Spleen (tissue), 11 donors: Measurements from ENCODE around the gene ARPIN. TPM values are rescaled to one million over a fixed set of nuclear protein-coding genes. Genes with fewer than 3 reads are reported as not detected.

Experiments used
- DNase-seq: peaks from one replicate; pipeline ENCODE4 v3.0.0-alpha.2; 2020
- H3K27ac ChIP-seq, 8 donors: fragments of 200-600 bp; sonication (generic) in 7 of 8; 1 replicate in 4 of 8; 2 replicates in 4 of 8; pipeline versions ENCODE4 v1.5.0 to v1.8.0; 2016 to 2021; ENCODE audit warnings: inconsistent platforms in 4 of 8, mild to moderate bottlenecking in 4 of 8, moderate library complexity in 1 of 8
- H3K27me3 ChIP-seq, 7 donors: fragments of 200-600 bp; sonication (generic) in 6 of 7; replicated peaks in 1 of 7; 1 replicate in 4 of 7; 2 replicates in 3 of 7; pipeline versions ENCODE4 v1.5.0 to v1.8.0; 2016 to 2021; ENCODE audit warnings: inconsistent platforms in 3 of 7, mild to moderate bottlenecking in 1 of 7
- H3K36me3 ChIP-seq, 6 donors: fragments of 200-600 bp; sonication (generic) in 5 of 6; 1 replicate in 4 of 6; 2 replicates in 2 of 6; pipeline versions ENCODE4 v1.5.0 to v1.8.0; 2016 to 2021; ENCODE audit warnings: inconsistent platforms in 2 of 6
- H3K4me1 ChIP-seq, 6 donors: fragments of 200-600 bp; sonication (generic) in 5 of 6; 1 replicate in 3 of 6; 2 replicates in 3 of 6; pipeline versions ENCODE4 v1.5.0 to v1.8.0; 2016 to 2021; ENCODE audit warnings: inconsistent platforms in 3 of 6
- H3K4me3 ChIP-seq, 8 donors: fragments of 200-600 bp; sonication (generic) in 7 of 8; 1 replicate in 4 of 8; 2 replicates in 4 of 8; pipeline versions ENCODE4 v1.5.0 to v1.8.0; 2016 to 2021; ENCODE audit warnings: inconsistent platforms in 4 of 8, mild to moderate bottlenecking in 4 of 8, moderate library complexity in 2 of 8
- H3K9me3 ChIP-seq, 8 donors: fragments of 200-600 bp; sonication (generic) in 7 of 8; 1 replicate in 4 of 8; 2 replicates in 4 of 8; pipeline versions ENCODE4 v1.5.0 to v1.8.0; 2016 to 2021; ENCODE audit warnings: inconsistent platforms in 4 of 8
- POLR2A ChIP-seq, 3 donors: fragments of 450-650 bp; IDR thresholded peaks; one replicate each; pipeline ENCODE4 v1.5.1; 2017; ENCODE audit warnings: antibody characterized with exemption in 3 of 3, mild to moderate bottlenecking in 1 of 3
- POLR2AphosphoS5 ChIP-seq, 3 donors: sonication (generic); formaldehyde crosslinking; IDR thresholded peaks; one replicate each; pipeline ENCODE4 v1.5.1; 2017; ENCODE audit warnings: antibody characterized with exemption in 3 of 3
- WGBS, 5 donors: extraction: QIAGEN DNeasy Blood & Tissue Kit in 3 of 5; methylation state at CpG; one replicate each; pipeline versions ENCODE4 v1.1.5 to v1.1.7; 2013 to 2018; 5-methylcytosine and 5-hydroxymethylcytosine counted together
- intact Hi-C: fragments of 100-400 bp; cut with DNase I; formaldehyde crosslinking; loops from one replicate; pipeline ENCODE4 v1.15.0; 2023; ENCODE audit warnings: low total_unique reads
- polyA plus RNA-seq, 3 donors: library from polyadenylated mRNA; stranded (reverse); fragments of 200-250 nt; gene quantifications; one replicate each; pipeline ENCODE4 v1.2.1, GENCODE V29; 2013
- total RNA-seq, 7 donors: library from RNA; depleted of rRNA in 3 of 7; stranded (reverse); fragments of >200 nt in 3 of 7; fragmentation: NEBNext Ultra II Directional in 4 of 7; extraction: Animal tissue kit (Norgen Biotek cat#: 25700) in 4 of 7; gene quantifications; one replicate each; pipeline versions ENCODE4 v1.1.0 to v1.2.1, GENCODE V29; 2016 to 2021
- TF ChIP-seq, protein P1 (sequence below), 11 experiments: fragments of 200-600 bp in 7 of 11; fragments of 450-650 bp in 4 of 11; sonication (generic) in 4 of 11; IDR thresholded peaks in 8 of 11; conservative IDR thresholded peaks in 3 of 11; 1 replicate in 7 of 11; 2 replicates in 4 of 11; pipeline versions ENCODE4 v1.4.0 to v1.8.0; 2016 to 2021; ENCODE audit warnings: antibody characterized with exemption in 11 of 11, inconsistent platforms in 4 of 11, mild to moderate bottlenecking in 1 of 11
- donor health status: healthy with polysubstance abuse.
- donor health status: DM: no; HTN: no; CAD: no; lungs with moderate emphysema.
- donor health status: DM: no; HTN: no; CAD: no.
- donor health status: Bipolar disorder and iron deficiency.
- donor health status: healthy.
- donor health status: DM: no; HTN: no; CAD: no.
- donor health status: DM: yes; HTN: yes; CAD: no.

ARPIN gene
- total and polyA plus RNA-seq, 10 donors = 2.7 to 23.1 (median 12.0) TPM

DNA sequence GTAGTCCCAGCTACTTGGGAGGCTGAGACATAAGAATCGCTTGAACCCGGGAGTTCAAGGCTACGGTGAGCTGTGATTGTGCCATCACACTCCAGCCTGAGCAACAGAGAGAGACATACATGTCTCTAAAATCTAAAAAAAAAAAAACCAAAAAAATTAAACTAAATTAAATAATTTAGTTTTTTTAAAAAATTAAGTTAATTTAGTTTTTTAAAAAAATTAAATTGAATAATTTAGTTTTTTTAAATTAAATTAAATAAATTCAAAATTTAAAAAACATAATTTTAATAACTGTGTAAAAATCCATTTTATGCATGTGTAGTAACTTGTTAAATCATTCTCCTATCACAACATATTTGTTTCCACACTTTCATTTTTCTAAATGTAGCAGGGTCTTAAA is 20.1 kb upstream of the ARPIN start:
- Histone ChIP-seq H3K4me3 (no peak overlapping the region), H3K27me3 (no peaks in the 10 kb centered on the region), H3K4me1 (peaks cover 0 to 16% (median 0%) of the 10 kb centered on the region in 6 donors), H3K36me3 (no peaks in the 10 kb centered on the region), H3K27ac (no peak overlapping the region), H3K9me3 (no peaks in the 10 kb centered on the region)
- no peak for DNase-seq
- intact Hi-C loops = no loop called here
- 96 to 98% (median 97%) methylated on average over 3 of the region's 3 CpGs for WGBS, 5 donors
- TF ChIP-seq, protein P1, sequence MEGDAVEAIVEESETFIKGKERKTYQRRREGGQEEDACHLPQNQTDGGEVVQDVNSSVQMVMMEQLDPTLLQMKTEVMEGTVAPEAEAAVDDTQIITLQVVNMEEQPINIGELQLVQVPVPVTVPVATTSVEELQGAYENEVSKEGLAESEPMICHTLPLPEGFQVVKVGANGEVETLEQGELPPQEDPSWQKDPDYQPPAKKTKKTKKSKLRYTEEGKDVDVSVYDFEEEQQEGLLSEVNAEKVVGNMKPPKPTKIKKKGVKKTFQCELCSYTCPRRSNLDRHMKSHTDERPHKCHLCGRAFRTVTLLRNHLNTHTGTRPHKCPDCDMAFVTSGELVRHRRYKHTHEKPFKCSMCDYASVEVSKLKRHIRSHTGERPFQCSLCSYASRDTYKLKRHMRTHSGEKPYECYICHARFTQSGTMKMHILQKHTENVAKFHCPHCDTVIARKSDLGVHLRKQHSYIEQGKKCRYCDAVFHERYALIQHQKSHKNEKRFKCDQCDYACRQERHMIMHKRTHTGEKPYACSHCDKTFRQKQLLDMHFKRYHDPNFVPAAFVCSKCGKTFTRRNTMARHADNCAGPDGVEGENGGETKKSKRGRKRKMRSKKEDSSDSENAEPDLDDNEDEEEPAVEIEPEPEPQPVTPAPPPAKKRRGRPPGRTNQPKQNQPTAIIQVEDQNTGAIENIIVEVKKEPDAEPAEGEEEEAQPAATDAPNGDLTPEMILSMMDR (IDR thresholded peaks at IDR 0.05 in 8 of 11, conservative IDR thresholded peaks at IDR 0.05 in 3 of 11) = no peak
- TF ChIP-seq POLR2A (IDR thresholded peaks at IDR 0.05) (no peak), POLR2AphosphoS5 (IDR thresholded peaks at IDR 0.05) (no peak)

DNA sequence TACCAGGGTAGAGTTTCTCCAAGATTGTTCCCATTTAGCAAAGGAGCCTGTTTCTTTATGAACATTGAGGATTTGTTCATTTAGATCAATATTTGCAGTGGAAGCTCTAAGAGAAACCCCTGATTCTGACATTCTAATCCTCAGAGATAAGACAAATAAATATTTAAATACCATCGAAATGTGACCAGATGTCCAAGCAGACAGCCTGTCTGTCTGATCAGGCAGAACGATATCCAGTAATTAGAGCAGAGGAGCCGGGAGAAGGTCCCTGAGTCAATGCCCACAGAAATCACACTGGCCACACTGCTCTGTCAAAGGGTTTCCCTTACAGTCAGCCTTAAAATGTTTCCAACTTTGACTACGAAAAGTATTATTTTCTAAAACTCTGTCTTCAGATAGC is 15.7 kb upstream of the ARPIN start:
- no peaks in the 10 kb centered on the region for H3K9me3 ChIP-seq
- intact Hi-C loops = no loop called here
- H3K27me3 ChIP-seq = no peaks in the 10 kb centered on the region
- DNase-seq = no peak
- H3K27ac ChIP-seq = no peak overlapping the region
- H3K4me3 ChIP-seq = no peak overlapping the region
- TF ChIP-seq POLR2AphosphoS5 (IDR thresholded peaks at IDR 0.05) (no peak), POLR2A (IDR thresholded peaks at IDR 0.05) (no peak)
- TF ChIP-seq, protein P1 (IDR thresholded peaks at IDR 0.05 in 8 of 11, conservative IDR thresholded peaks at IDR 0.05 in 3 of 11) = no peak
- WGBS, 5 donors = 86 to 97% (median 88%) methylated on average over 4 of the region's 4 CpGs
- no peaks in the 10 kb centered on the region for H3K4me1 ChIP-seq
- no peaks in the 10 kb centered on the region for H3K36me3 ChIP-seq

DNA sequence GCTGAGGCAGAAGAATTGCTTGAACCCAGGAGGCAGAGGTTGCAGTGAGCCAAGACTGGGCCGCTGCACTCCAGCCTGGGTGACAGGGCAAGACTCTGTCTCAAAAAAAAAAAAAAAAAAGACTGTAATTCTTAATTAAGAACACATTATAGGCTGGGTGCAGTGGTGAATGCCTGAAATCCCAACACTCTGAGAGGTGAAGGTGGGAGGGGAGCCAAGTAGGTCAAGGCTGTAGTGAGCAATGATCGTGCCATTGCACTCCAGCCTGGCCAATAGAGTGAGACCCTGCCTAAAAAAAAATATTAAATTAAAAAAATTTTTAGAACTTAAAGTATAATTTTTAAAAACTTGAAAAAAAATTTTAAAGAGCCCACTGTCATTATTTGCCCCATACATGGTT is 13.4 kb upstream of the ARPIN start:
- H3K27ac ChIP-seq = no peak overlapping the region
- no peaks in the 10 kb centered on the region for H3K27me3 ChIP-seq
- H3K4me3 ChIP-seq = no peak overlapping the region
- TF ChIP-seq, protein P1 (IDR thresholded peaks at IDR 0.05 in 8 of 11, conservative IDR thresholded peaks at IDR 0.05 in 3 of 11) = no peak
- no peak for TF ChIP-seq POLR2AphosphoS5 (IDR thresholded peaks at IDR 0.05)
- TF ChIP-seq POLR2A (IDR thresholded peaks at IDR 0.05) = no peak
- H3K4me1 ChIP-seq = no peaks in the 10 kb centered on the region
- intact Hi-C loops = no loop called here
- DNase-seq = no peak
- no peaks in the 10 kb centered on the region for H3K9me3 ChIP-seq
- no peaks in the 10 kb centered on the region for H3K36me3 ChIP-seq
- WGBS, 5 donors = 75 to 90% (median 79%) methylated on average over 2 of the region's 2 CpGs

DNA sequence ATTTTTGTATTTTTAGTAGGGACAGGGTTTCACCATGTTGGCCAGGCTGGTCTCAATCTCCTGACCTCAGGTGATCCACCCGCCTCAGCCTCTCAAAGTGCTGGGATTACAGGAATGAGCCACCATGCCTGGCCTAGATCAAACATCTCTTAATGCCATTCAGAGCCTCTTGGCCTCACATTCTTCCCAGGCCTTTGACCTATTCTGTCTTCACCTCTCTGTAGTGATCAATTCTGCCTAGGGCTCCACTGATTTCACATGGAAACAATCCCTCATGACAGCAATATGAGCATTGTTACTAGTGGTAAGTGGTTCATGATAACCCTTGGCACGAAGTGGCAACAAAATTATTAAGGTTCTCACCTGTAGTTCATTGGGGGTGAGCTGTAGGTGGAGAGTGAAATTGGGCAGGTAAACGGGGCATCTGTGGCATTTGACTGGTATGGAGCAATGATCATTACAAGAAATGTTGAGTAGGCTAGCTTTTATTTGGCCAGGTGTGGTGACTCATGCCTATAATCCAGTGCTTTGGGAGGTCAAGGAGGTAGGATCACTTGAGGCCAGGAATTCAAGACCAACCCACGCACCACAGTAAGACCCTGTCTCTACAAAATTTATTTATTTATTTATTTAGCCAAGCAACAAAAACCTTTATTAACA is 4.8 kb upstream of the ARPIN start:
- no peak for TF ChIP-seq POLR2AphosphoS5 (IDR thresholded peaks at IDR 0.05)
- TF ChIP-seq, protein P1 (IDR thresholded peaks at IDR 0.05 in 8 of 11, conservative IDR thresholded peaks at IDR 0.05 in 3 of 11) = no peak
- TF ChIP-seq POLR2A (IDR thresholded peaks at IDR 0.05) = no peak
- no peaks in the 10 kb centered on the region for H3K36me3 ChIP-seq
- H3K27me3 ChIP-seq = peaks cover 0 to 10% (median 7%) of the 10 kb centered on the region in 7 donors
- intact Hi-C loops = no loop called here
- whole genome bisulfite sequencing, 5 donors = 79 to 92% (median 86%) methylated on average over 4 of the region's 4 CpGs
- peaks cover 0 to 9% (median 7%) of the 10 kb centered on the region in 6 donors for H3K4me1 ChIP-seq
- no peak for DNase-seq
- H3K4me3 ChIP-seq = no peak overlapping the region
- H3K9me3 ChIP-seq = no peaks in the 10 kb centered on the region
- no peak overlapping the region for H3K27ac ChIP-seq
